ENCODE data around the gene ST7. TPM values are rescaled to one million over a fixed set of nuclear protein-coding genes. Genes with fewer than 3 reads are reported as not detected.
"Not testable (repeated sequence)": the region's sequence is repeated elsewhere in the genome, so short reads cannot be mapped to it uniquely, and the experiment has no call there.

Gene ST7
- total RNA-seq, 1 experiment from 2014 or later: 12.9 TPM

DNA sequence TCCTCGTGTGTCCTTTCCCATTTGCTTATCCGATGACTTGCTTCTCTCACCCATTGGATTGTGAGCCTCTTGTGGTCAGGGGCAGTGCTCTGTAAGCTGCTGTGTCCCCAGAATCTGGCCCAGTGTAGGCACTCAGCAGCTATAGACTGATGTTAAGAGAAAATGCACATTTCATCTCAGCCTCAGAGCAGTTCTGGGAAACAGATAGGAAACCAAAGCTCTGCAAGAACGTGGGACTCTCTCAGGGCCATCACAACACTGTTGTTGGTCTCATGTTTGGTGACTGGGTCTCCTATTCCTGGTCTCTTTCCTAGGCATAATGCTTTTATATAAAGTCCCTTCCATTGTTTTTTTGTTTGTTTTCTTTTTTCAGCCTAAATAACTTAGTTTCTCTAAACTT is 141.2 kb downstream of the ST7 start:
- DNase-seq (ENCODE audit: low spot score): no peak

- no peak for DNase-seq (ENCODE audit: low spot score)
Measured at GRCh38 chr7:117095055-117095454, 141.8 kb downstream of the ST7 start.

DNA sequence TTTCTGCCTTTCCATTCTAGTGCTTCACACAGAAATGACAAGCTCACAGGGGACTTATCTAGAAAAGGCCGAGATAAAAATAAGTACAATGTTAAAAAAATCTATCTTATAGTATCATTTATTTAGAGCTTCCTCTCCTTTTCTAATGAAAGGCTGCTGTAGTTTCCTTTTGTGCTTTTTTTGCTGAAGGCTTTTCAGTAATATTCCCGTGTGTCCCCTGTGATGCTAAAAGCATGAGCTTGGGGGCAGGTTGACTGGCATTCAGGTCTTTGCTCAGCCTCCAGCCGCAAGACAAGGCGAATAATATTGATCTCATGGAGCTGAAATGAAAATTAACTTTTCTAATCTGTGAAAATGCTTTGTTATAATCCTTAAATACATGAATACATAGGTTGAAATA is 143.0 kb downstream of the ST7 start:
- DNase-seq (ENCODE audit: low spot score): no peak

GRCh38 chr7:117096942-117097341 is 143.6 kb downstream of the ST7 start:
- no peak for DNase-seq (ENCODE audit: low spot score)

GRCh38 chr7:117097860-117098259 is 144.6 kb downstream of the ST7 start:
- no peak for DNase-seq (ENCODE audit: low spot score)

- peak; percentile 32 for DNase-seq (ENCODE audit: low spot score)
Measured at GRCh38 chr7:117098457-117098856, 145.2 kb downstream of the ST7 start.

DNA sequence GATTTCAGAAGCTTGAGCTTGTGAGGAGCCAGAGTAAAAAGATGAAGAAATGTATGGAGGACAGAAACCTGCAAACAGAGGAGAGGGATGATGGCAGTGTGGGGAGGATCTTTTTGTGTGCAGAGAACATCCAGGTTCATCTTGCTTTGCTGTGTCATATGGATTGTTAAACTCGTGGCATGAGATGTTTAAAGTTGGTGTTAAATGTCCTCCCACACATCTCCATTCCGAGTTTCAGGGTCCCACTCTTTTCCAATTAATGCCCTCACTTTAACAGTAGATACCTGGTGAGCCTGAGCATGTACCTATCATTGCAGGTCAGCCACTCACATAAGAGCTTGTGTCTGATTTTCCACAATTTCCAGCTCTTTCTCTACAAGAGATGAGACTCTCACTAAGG is 147.7 kb downstream of the ST7 start:
- DNase-seq (ENCODE audit: low spot score): no peak

- no peak for DNase-seq (ENCODE audit: low spot score)
Measured at GRCh38 chr7:117110480-117111315, 157.4 kb downstream of the ST7 start.

- DNase-seq (ENCODE audit: low spot score): no peak
Measured at GRCh38 chr7:117111535-117111934, 158.2 kb downstream of the ST7 start.

DNA sequence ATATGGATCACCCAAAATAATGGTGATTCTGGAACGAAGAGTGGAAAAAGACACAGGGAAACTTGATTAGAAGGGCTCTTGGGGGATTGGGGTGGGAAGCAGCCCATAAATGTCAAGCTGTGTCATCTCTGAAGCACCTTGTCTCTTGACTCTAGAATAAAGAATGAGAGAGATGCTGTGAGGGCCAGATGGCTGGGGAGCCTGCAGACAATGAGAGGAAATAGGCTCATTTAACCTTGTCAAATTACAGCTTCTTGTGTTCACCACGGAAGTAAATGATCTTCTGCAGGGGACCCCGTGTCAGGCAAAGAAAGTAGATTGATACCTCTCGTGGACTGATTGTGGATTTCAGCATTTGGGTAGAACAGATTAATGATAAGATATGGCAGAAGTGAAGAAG is 159.3 kb downstream of the ST7 start:
- no peak for DNase-seq (ENCODE audit: low spot score)

DNA sequence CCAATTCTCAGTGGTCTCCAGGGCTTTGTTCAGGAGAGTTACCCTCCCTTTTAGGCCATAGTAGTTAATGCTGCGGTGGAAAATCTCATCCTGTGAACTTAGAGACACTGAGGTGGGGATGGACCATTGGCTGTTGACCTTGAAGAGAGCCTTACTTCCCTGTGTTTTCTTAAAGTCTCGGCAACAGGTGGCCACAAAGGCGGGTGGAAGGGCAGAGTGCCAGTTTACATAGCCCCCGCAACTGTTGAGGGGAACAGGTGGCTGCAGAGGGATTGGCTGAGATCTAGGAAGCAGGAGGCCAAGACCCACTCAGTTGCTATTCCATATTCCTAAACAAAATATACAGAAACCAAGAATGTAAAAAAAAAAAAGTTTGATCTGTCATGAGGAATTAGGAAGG is 160.6 kb downstream of the ST7 start:
- DNase-seq (ENCODE audit: low spot score): no peak

DNA sequence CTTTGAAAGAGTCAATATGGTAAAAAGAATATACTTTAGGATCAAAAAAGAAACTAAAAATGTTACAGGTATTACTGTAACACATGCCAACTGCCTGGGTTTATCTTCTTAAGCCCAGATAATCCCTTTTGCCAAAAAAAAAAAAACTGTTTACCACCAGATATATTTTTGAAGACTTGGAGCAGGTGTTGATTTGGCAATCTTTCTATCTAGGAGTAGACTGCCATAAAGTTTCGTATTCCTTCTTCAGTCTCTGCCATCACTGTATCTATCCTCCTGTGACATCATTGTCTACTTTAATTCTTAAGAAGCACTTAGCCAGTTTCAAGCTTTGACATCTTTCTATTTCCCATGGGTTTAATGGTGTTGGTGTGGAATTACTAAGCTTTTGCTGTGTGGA is 161.0 kb downstream of the ST7 start:
- no peak for DNase-seq (ENCODE audit: low spot score)

GRCh38 chr7:117116211-117116610 is 162.9 kb downstream of the ST7 start:
- DNase-seq (ENCODE audit: low spot score): no peak

GRCh38 chr7:117117172-117117571 is 163.9 kb downstream of the ST7 start:
- DNase-seq (ENCODE audit: low spot score): no peak

DNA sequence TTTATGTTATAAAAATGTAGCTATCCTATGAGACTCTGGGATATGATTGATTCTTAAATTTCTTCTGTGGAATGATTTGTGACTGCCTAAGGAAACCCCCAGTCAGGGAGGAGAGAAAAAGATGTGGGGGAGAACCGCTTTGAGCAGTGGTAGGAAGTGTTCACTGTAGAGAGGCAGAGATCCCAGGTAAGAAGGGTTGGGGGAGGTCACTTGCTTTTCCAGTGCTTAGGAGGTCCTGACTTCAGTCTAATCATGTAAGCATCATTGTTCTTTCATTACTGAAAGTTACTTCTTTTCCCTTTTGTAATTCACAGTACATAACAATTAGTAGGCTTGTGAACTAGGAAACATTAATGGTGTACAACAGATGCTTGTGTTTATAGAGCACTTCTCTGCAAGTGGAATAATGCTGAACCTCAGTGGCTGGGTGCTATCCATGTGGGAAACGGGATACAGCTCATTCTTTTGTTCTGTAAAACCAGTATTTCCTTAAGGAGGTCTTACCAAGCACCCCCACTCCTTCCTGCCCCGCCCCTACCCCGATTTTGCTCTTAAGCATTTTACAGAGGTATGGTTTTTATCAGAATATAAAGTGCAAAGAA is 165.4 kb downstream of the ST7 start:
- DNase-seq (ENCODE audit: low spot score): no peak

GRCh38 chr7:117119192-117119924 is 166.1 kb downstream of the ST7 start:
- DNase-seq (ENCODE audit: low spot score): peak; percentile 82

- DNase-seq (ENCODE audit: low spot score): not testable (repeated sequence)
Measured at GRCh38 chr7:117120321-117120720, 167.0 kb downstream of the ST7 start.

DNA sequence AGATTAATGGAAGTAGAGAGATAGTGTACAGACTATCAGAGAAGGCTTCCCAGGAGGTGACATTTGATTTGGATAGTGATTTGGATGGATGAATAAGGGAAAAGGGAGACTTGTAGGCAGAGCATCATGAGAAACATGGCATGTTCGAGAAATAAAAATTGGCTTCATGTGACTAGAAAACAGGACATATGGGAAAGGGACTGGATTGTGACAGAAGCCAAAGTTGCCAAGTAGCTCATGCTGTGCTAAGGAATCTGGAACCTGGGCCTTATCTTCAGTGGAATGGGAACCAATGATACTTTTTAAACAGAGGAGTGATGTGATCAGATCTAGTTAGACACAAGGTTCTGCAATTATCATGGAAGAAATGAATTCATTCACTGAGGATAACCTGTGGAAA is 168.7 kb downstream of the ST7 start:
- not testable (repeated sequence) for DNase-seq (ENCODE audit: low spot score)

GRCh38 chr7:117122536-117122935 is 169.2 kb downstream of the ST7 start:
- no peak for DNase-seq (ENCODE audit: low spot score)

DNA sequence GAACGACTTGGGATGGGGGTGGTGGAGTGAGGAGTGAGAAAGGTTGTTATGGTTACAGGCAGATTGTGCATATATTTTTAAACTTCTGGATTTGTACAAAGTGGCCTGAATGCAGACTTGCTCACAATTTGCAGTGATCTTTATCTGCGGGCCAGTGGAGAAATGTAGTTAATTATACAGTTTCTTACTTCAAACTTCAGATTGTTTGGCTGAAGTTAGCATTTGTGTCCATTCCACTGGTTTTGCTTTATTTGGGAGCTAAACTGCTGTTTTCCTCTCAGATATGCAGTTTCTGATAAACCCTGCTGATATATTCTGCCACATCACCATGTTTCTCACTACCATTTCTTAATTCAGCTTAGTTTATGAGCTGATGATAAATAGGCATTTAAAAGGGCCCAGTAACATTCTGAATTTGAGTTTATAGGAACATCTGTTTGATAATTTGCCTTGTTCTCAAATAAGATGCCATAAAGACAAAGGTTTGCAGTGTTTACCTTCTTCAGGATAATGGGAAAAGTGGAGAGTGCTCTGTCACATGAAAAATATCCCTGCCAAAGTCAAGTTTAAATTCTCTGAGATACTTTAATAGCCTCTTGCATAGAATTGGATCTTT is 170.1 kb downstream of the ST7 start:
- DNase-seq (ENCODE audit: low spot score): no peak

DNA sequence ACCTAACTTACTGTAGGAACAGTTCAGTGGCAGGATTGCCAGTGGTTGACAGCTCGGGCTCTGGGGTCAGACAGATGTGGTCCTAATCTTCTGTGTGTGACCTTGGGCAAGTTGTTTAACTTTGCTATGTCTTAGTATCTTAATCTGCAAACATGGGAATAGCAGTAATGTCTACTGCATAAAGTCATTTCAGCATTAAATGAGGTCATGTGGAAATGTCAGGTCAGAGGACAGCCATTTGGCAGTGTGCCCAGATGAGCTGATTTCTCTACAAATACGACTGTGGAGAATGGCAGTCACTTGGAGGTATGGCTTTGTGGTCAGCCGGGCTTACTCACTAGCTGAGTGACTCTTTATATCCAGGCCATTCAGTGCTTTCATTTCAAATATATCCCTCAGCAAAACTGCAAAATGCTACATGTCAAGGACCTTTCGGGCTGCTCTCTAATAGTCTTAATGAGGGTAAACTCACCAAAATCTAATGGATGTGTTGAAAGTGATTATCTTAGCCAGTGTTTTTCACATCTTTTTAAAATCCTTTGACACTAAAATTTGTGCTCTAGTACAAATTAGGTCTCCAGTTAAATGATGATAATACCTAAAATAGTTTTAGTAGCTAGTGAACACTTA is 171.4 kb downstream of the ST7 start:
- peak; percentile 98 for DNase-seq (ENCODE audit: low spot score)

DNA sequence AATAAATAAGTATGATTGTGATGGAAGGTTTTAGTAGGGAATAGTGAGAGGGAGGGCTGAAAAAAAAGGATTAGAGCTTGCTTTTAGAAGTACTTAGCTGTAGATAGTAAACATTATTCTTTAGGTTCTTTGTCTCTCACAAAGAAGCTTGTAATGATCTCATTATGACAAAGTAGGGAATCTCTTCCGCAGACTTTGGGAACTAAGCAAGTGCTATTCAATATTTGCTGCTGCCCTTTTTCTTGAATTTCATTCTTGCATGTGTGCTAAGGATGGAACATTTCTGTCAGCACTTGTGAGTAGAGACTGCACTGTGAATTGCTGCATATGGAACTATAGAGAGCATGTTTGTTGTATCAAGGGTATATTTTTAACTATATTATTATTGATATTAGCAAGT is 173.4 kb downstream of the ST7 start:
- DNase-seq (ENCODE audit: low spot score): no peak
